H1 (cell line): Measurements from ENCODE around the gene VIPR2. TPM values are rescaled to one million over a fixed set of nuclear protein-coding genes. Genes with fewer than 3 reads are reported as not detected.
A peak's percentile ranks its signal among the peaks of the same experiment; 100 is the strongest.

ENCODE experiments used
- CTCF ChIA-PET: fragments of 300-600 bp; sonication (Branson Sonifier 250); formaldehyde crosslinking; loops from one replicate; lab custom pipeline; 2021; ENCODE audit not compliant: partially characterized antibody; lab: Charles Lee
- POLR2A ChIA-PET: fragments of 300-600 bp; sonication (Branson Sonifier 250); formaldehyde crosslinking; loops from one replicate; lab custom pipeline; 2021; ENCODE audit warnings: inconsistent platforms; ENCODE audit not compliant: partially characterized antibody; lab: Charles Lee
- DNase-seq, 2 experiments: peaks; one replicate each; pipeline versions ENCODE4 v3.0.0 to v3.0.0-alpha.2; 2010 to 2022; ENCODE audit warnings: low spot score in 2 of 2, low read depth in 1 of 2, mixed read lengths in 1 of 2
- FAIRE-seq: peaks from 2 replicates; lab custom pipeline; 2011; peaks lifted over from hg19 to GRCh38; lab: Jason Lieb, UNC
- H2AFZ ChIP-seq: 2 replicates; pipeline ENCODE4 v1.8.1; 2012; ENCODE audit warnings: low read length, inconsistent platforms
- H2AK5ac ChIP-seq: 2 replicates; pipeline ENCODE4 v1.6.1; 2013; ENCODE audit warnings: low read depth, low read length
- H2BK120ac ChIP-seq: replicated peaks from 2 replicates; pipeline ENCODE3; 2013; ENCODE audit warnings: low read depth, low read length, inconsistent platforms
- H2BK12ac ChIP-seq: 2 replicates; pipeline ENCODE4 v1.6.1; 2013; ENCODE audit warnings: low read depth, low read length
- H2BK15ac ChIP-seq: 2 replicates; pipeline ENCODE4 v1.6.1; 2013; ENCODE audit warnings: low read length
- H2BK20ac ChIP-seq: 2 replicates; pipeline ENCODE4 v1.6.1; 2013; ENCODE audit warnings: low read length
- H2BK5ac ChIP-seq: 2 replicates; pipeline ENCODE4 v1.6.1; 2013; ENCODE audit warnings: low read depth, low read length
- H3K14ac ChIP-seq: 2 replicates; pipeline ENCODE4 v1.6.1; 2013; ENCODE audit warnings: inconsistent platforms; ENCODE audit not compliant: insufficient read length
- H3K18ac ChIP-seq: 2 replicates; pipeline ENCODE4 v1.6.1; 2013; ENCODE audit warnings: low read length; ENCODE audit errors: extremely low read depth
- H3K23ac ChIP-seq: 2 replicates; pipeline ENCODE4 v1.6.1; 2013; ENCODE audit warnings: inconsistent platforms; ENCODE audit not compliant: insufficient read length
- H3K23me2 ChIP-seq: 2 replicates; pipeline ENCODE4 v1.6.1; 2013; ENCODE audit warnings: low read depth, low read length
- H3K27ac ChIP-seq: 2 replicates; pipeline ENCODE4 v1.6.1; 2011; ENCODE audit warnings: low read depth, low read length, inconsistent platforms
- H3K27me3 ChIP-seq, 4 experiments: replicated peaks in 1 of 4; 1 replicate in 1 of 4; 2 replicates in 3 of 4; pipeline versions ENCODE4 v1.6.1 to v1.8.1; 2011 to 2013; ENCODE audit warnings: low read length in 3 of 4, mild to moderate bottlenecking in 3 of 4, inconsistent platforms in 2 of 4, mixed read lengths in 2 of 4, moderate library complexity in 1 of 4; ENCODE audit not compliant: control insufficient read depth in 3 of 4, insufficient read depth in 3 of 4; ENCODE audit errors: extremely low read depth in 1 of 4
- H3K36me3 ChIP-seq, 4 experiments: 2 replicates each; pipeline versions ENCODE4 v1.6.1 to v1.8.1; 2011 to 2013; ENCODE audit warnings: mild to moderate bottlenecking in 4 of 4, low read length in 3 of 4, moderate library complexity in 2 of 4, control low read depth in 1 of 4, inconsistent platforms in 1 of 4; ENCODE audit not compliant: insufficient read depth in 4 of 4, control insufficient read depth in 2 of 4
- H3K4ac ChIP-seq: replicated peaks from 2 replicates; pipeline ENCODE3; 2013; ENCODE audit warnings: low read length, low read depth, mixed read lengths, inconsistent platforms; ENCODE audit not compliant: insufficient read length
- H3K4me1 ChIP-seq, 4 experiments: replicated peaks in 1 of 4; 1 replicate in 1 of 4; 2 replicates in 3 of 4; pipeline versions ENCODE4 v1.6.1 to v1.8.1; 2011 to 2013; ENCODE audit warnings: low read length in 3 of 4, inconsistent platforms in 2 of 4, mixed read lengths in 1 of 4; ENCODE audit not compliant: insufficient read depth in 4 of 4, control insufficient read depth in 3 of 4
- H3K4me2 ChIP-seq, 2 experiments: 2 replicates each; pipeline versions ENCODE4 v1.6.1 to v1.8.1; 2011 to 2013; ENCODE audit warnings: low read depth in 2 of 2, low read length in 2 of 2, control low read depth in 1 of 2, inconsistent platforms in 1 of 2, mild to moderate bottlenecking in 1 of 2; ENCODE audit not compliant: insufficient read depth in 1 of 2
- H3K4me3 ChIP-seq, 4 experiments: fragments of 200-600, 300-600 bp in 1 of 4; sonication (generic), shearing (Covaris generic), sonication (Bioruptor Twin) in 1 of 4; 2 replicates each; pipeline versions ENCODE4 v1.5.1 to v1.8.1; 2011 to 2016; ENCODE audit warnings: low read length in 4 of 4, low read depth in 3 of 4, control low read depth in 2 of 4, inconsistent platforms in 2 of 4, mild to moderate bottlenecking in 2 of 4, mixed read lengths in 1 of 4, moderate library complexity in 1 of 4; ENCODE audit not compliant: insufficient read depth in 2 of 4; ENCODE audit errors: extremely low read depth in 1 of 4
- H3K56ac ChIP-seq: replicated peaks from 2 replicates; pipeline ENCODE3; 2013; ENCODE audit warnings: low read depth, mild to moderate bottlenecking, mixed read lengths, low read length, inconsistent platforms; ENCODE audit not compliant: insufficient read length
- H3K79me1 ChIP-seq: 2 replicates; pipeline ENCODE4 v1.6.1; 2013; ENCODE audit warnings: low read depth, low read length, control low read depth
- H3K79me2 ChIP-seq, 2 experiments: 2 replicates each; pipeline versions ENCODE4 v1.6.1 to v1.8.1; 2012 to 2013; ENCODE audit warnings: low read length in 2 of 2, mild to moderate bottlenecking in 2 of 2, inconsistent platforms in 1 of 2; ENCODE audit not compliant: insufficient read depth in 2 of 2, control insufficient read depth in 1 of 2
- H3K9ac ChIP-seq, 4 experiments: replicated peaks in 1 of 4; 1 replicate in 1 of 4; 2 replicates in 3 of 4; pipeline versions ENCODE4 v1.6.1 to v1.8.1; 2011 to 2013; ENCODE audit warnings: low read depth in 3 of 4, low read length in 3 of 4, control low read depth in 2 of 4, mild to moderate bottlenecking in 2 of 4, moderate library complexity in 2 of 4, inconsistent platforms in 1 of 4; ENCODE audit errors: extremely low read depth in 1 of 4
- H3K9me3 ChIP-seq, 2 experiments: 2 replicates each; pipeline versions ENCODE4 v1.6.1 to v1.8.1; 2012 to 2013; ENCODE audit warnings: mild to moderate bottlenecking in 2 of 2, moderate library complexity in 2 of 2, control low read depth in 1 of 2, inconsistent platforms in 1 of 2, low read depth in 1 of 2, low read length in 1 of 2, mixed read lengths in 1 of 2; ENCODE audit not compliant: insufficient read depth in 2 of 2
- H4K20me1 ChIP-seq, 2 experiments: replicated peaks in 1 of 2; 2 replicates each; pipeline versions ENCODE3 to v1.8.1; 2011 to 2013; ENCODE audit warnings: inconsistent platforms in 2 of 2, low read length in 2 of 2, mild to moderate bottlenecking in 1 of 2; ENCODE audit not compliant: insufficient read depth in 2 of 2, control insufficient read depth in 1 of 2
- H4K5ac ChIP-seq: 2 replicates; pipeline ENCODE4 v1.6.1; 2013; ENCODE audit warnings: low read length, low read depth, mixed read lengths, inconsistent platforms; ENCODE audit not compliant: insufficient read length
- H4K8ac ChIP-seq: 2 replicates; pipeline ENCODE4 v1.8.0; 2013; ENCODE audit warnings: mild to moderate bottlenecking, moderate library complexity, low read length, inconsistent platforms; ENCODE audit not compliant: insufficient read depth; ENCODE audit errors: extremely low read depth
- H4K91ac ChIP-seq: replicated peaks from 2 replicates; pipeline ENCODE3; 2013; ENCODE audit warnings: low read length, mixed read lengths, inconsistent platforms; ENCODE audit not compliant: insufficient read length
- BRCA1 ChIP-seq: IDR thresholded peaks from 2 replicates; pipeline ENCODE4 v1.6.1; 2012; ENCODE audit warnings: low read depth, low read length, improper control_type of control experiment
- EGR1 ChIP-seq: IDR thresholded peaks from 2 replicates; pipeline ENCODE4 v1.6.1; 2011; ENCODE audit warnings: low read depth, low read length, borderline replicate concordance
- HDAC2 ChIP-seq, 2 experiments: fragments of 300-600 bp in 1 of 2; sonication (generic) in 1 of 2; IDR thresholded peaks; 2 replicates each; pipeline ENCODE4 v1.6.1; 2011 to 2012; ENCODE audit warnings: low read depth in 2 of 2, low read length in 2 of 2, mild to moderate bottlenecking in 2 of 2, moderate library complexity in 2 of 2, borderline replicate concordance in 1 of 2, inconsistent platforms in 1 of 2
- HDAC6 ChIP-seq: IDR thresholded peaks from one replicate; pipeline ENCODE4 v1.7.1; 2012; ENCODE audit warnings: low read depth, mild to moderate bottlenecking, inconsistent platforms, low read length, moderate library complexity
- KDM5A ChIP-seq: fragments of 200-600 bp; IDR thresholded peaks from 2 replicates; pipeline ENCODE4 v1.7.1; 2012; ENCODE audit warnings: mild to moderate bottlenecking, low read length, inconsistent platforms, mixed read lengths
- NANOG ChIP-seq: IDR thresholded peaks from 2 replicates; pipeline ENCODE4 v1.6.1; 2011; ENCODE audit warnings: low read length, low read depth, mild to moderate bottlenecking, inconsistent platforms; ENCODE audit not compliant: insufficient read depth, poor library complexity, severe bottlenecking
- SAP30 ChIP-seq: fragments of 300-600 bp; sonication (generic); IDR thresholded peaks from 2 replicates; pipeline ENCODE4 v1.7.1; 2012; ENCODE audit warnings: low read length, moderate library complexity, mild to moderate bottlenecking, inconsistent platforms; ENCODE audit not compliant: insufficient read depth, insufficient replicate concordance
- SIN3A ChIP-seq, 2 experiments: IDR thresholded peaks in 1 of 2; conservative IDR thresholded peaks in 1 of 2; 2 replicates each; pipeline ENCODE4 v1.6.1; 2011 to 2012; ENCODE audit warnings: low read length in 2 of 2, improper control_type of control experiment in 1 of 2, low read depth in 1 of 2, mild to moderate bottlenecking in 1 of 2
- SIRT6 ChIP-seq: IDR thresholded peaks from one replicate; pipeline ENCODE4 v1.7.1; 2012; ENCODE audit warnings: low read length, inconsistent platforms
- SIX5 ChIP-seq: IDR thresholded peaks from 2 replicates; pipeline ENCODE4 v1.6.1; 2011; ENCODE audit warnings: mild to moderate bottlenecking, low read depth, low read length
- SP1 ChIP-seq: IDR thresholded peaks from 2 replicates; pipeline ENCODE4 v1.6.1; 2011; ENCODE audit warnings: low read depth, low read length
- SP2 ChIP-seq: IDR thresholded peaks from 2 replicates; pipeline ENCODE4 v1.6.1; 2012; ENCODE audit warnings: mild to moderate bottlenecking, low read length, inconsistent platforms
- YY1 ChIP-seq: IDR thresholded peaks from 2 replicates; pipeline ENCODE4 v1.6.1; 2011; ENCODE audit warnings: low read depth, mild to moderate bottlenecking, low read length
- WGBS, 2 experiments: shearing (Covaris generic) in 1 of 2; methylation state at CpG; one replicate each; pipeline versions ENCODE4 v1.1.6 to v1.1.7; 2013 to 2015; ENCODE audit warnings: low lambda C conversion rate in 2 of 2, mixed read lengths in 2 of 2, inconsistent platforms in 1 of 2, low coverage in 1 of 2, missing lambda C conversion rate in 1 of 2; ENCODE audit not compliant: insufficient replicate concordance in 2 of 2, insufficient coverage in 1 of 2, insufficient read length in 1 of 2; ENCODE audit errors: extremely low coverage in 1 of 2, missing lambda C conversion rate in 1 of 2; 5-methylcytosine and 5-hydroxymethylcytosine counted together
- polyA plus RNA-seq, 7 experiments: library from polyadenylated mRNA; depleted of rRNA in 3 of 7; stranded (reverse) in 5 of 7; unstranded in 2 of 7; fragments of >200 nt in 5 of 7; fragments of 200-250 nt in 2 of 7; gene quantifications; 1 replicate in 5 of 7; 2 replicates in 1 of 7; 4 replicates in 1 of 7; pipeline versions ENCODE4 v1.2.1 to v1.2.3, GENCODE V29; 2011 to 2013; ENCODE audit warnings: missing spikeins in 2 of 7, mixed read lengths in 2 of 7
- total RNA-seq: library from RNA; stranded (reverse); fragmentation: NEBNext Ultra II Directional; extraction: Animal tissue kit (Norgen Biotek cat#: 25700); gene quantifications from 2 replicates; pipeline ENCODE4 v1.2.1, GENCODE V29; 2021

VIPR2 gene
- total and polyA plus RNA-seq, 2 of the 8 experiments (the other 6 are each of a cell fraction or from before 2014, with no cell fraction given) = 2.4 to 6.3 TPM

DNA sequence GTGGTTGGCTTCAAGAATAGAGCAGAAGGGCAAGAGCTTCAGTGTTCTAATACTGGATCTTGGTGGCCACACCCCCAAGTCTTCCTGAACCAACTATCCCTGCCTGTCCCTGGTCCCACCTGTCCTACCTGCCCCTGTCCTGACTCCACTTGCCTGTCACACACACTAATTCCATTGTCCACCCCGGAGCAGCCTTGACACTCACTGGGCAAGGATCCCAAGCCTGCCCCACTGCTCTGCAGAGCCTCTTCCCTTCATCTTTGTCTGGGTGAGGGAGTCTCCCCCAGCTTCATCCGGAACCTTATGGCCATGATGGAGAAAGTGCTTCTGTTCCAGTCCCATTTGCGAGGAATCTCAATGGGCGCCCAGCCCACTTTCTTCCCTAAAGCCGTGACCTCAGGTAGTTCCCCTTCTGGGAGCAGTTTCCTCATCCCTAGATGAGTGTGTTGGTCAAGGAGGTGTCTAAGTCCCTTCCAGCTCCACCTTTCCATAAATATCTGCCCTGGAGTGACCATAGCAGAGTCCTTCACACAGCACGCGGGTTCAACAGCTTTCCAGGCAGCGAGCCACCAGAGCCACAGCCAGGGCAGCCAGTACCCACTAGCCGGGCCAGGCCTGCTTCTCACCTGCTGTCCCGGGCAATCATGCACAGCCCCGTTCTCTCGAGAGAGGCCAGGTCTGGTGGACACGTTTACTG lies 61.5 kb downstream of the VIPR2 start:
- FAIRE-seq (no peak), DNase-seq (no peak)
- CTCF ChIA-PET = interaction anchor here (1.4 kb wide), 1 partner anchor 36 kb away, joined by 3 read pairs; no protein-coding TSS in a partner anchor
- Histone ChIP-seq H3K79me2 (no peaks in the 10 kb centered on the region), H2AFZ (no peak overlapping the region), H3K4ac (no peak overlapping the region), H2BK15ac (no peak overlapping the region), H3K4me1 (no peaks in the 10 kb centered on the region), H2AK5ac (no peak overlapping the region), H4K8ac (no peak overlapping the region; the same call in 1 of the 2 replicates), H3K56ac (no peak overlapping the region), H3K23me2 (no peaks in the 10 kb centered on the region; the same call in 1 of the 2 replicates), H3K4me2 (no peak overlapping the region), H2BK5ac (peak overlapping the region; percentile 5; the same call in 1 of the 2 replicates), H3K27me3 (no peaks in the 10 kb centered on the region), H3K36me3 (no peaks in the 10 kb centered on the region), H3K18ac (no peak overlapping the region), H3K27ac (no peak overlapping the region), H3K9me3 (no peaks in the 10 kb centered on the region), H3K79me1 (no peaks in the 10 kb centered on the region), H3K9ac (no peak overlapping the region), H2BK120ac (no peak overlapping the region), H2BK12ac (no peak overlapping the region), H3K23ac (no peak overlapping the region), H4K20me1 (peaks cover 0 to under 1% of the 10 kb centered on the region in 2 experiments), H3K4me3 (no peak overlapping the region), H4K91ac (no peak overlapping the region), H2BK20ac (no peak overlapping the region), H3K14ac (no peak overlapping the region), H4K5ac (no peak overlapping the region)
- POLR2A ChIA-PET = no interaction called here
- 96% methylated on average over 12 of the region's 13 CpGs; no CpG with 5 or more reads in 1 of the 2 experiments for WGBS, 2 experiments
- TF ChIP-seq HDAC6 = no peak
- no peak for TF ChIP-seq SP1
- no peak for TF ChIP-seq KDM5A
- TF ChIP-seq SIN3A (conservative IDR thresholded peaks at IDR 0.05 in 1 of 2, IDR thresholded peaks at IDR 0.05 in 1 of 2; ENCODE audit: low read depth in 1 of 2, low read length in 2 of 2) = no peak
- TF ChIP-seq BRCA1 = no peak
- no peak for TF ChIP-seq HDAC2 (IDR thresholded peaks at IDR 0.05; ENCODE audit: borderline replicate concordance in 1 of 2, low read depth in 2 of 2, low read length in 2 of 2)
- TF ChIP-seq NANOG = no peak
- no peak for TF ChIP-seq SP2
- no peak for TF ChIP-seq SAP30
- no peak for TF ChIP-seq YY1
- TF ChIP-seq EGR1 = no peak
- TF ChIP-seq SIX5 = no peak
- TF ChIP-seq SIRT6 = no peak
